ENCODE measurements around the gene UXT. TPM values are rescaled to one million over a fixed set of nuclear protein-coding genes. Genes with fewer than 3 reads are reported as not detected.

UXT gene
- 81.7 TPM for polyA plus RNA-seq (2013, experiment 1 of 2)
- 81.7 TPM for polyA plus RNA-seq (2013, experiment 2 of 2)

- Histone ChIP-seq H3K4me3 (ENCODE audit: low read length) (peak within 1 kb of the TSS; percentile 71), H3K9ac (ENCODE audit: low read length) (peak within 1 kb of the TSS; percentile 79), H3K23ac (ENCODE audit: low read length) (no peak within 1 kb of the TSS), H3K56ac (ENCODE audit: low read length) (peak within 1 kb of the TSS; percentile 95), H3K18ac (ENCODE audit: low read length) (no peak within 1 kb of the TSS), H3K27me3 (ENCODE audit: insufficient read depth, low read length, poor library complexity) (no peaks in the 10 kb centered on the region), H3K36me3 (ENCODE audit: control insufficient read depth, insufficient read depth, low read length) (no peaks in the 10 kb centered on the region), H3K79me2 (ENCODE audit: control insufficient read depth, insufficient read depth, low read length) (no peaks in the 10 kb centered on the region), H3K4me1 (ENCODE audit: control insufficient read depth, low read depth, low read length) (no peaks in the 10 kb centered on the region), H2BK120ac (ENCODE audit: low read depth, low read length) (no peak within 1 kb of the TSS), H2BK5ac (ENCODE audit: low read length) (no peak within 1 kb of the TSS), H2BK15ac (replicated peaks; ENCODE audit: low read depth) (no peak within 1 kb of the TSS), H3K4me2 (ENCODE audit: low read length) (peak within 1 kb of the TSS; percentile 21), H3K27ac (ENCODE audit: low read depth, low read length) (peak within 1 kb of the TSS; percentile 87), H2AK5ac (ENCODE audit: low read length) (no peak within 1 kb of the TSS), H4K5ac (ENCODE audit: low read length) (no peak within 1 kb of the TSS), H3K4ac (ENCODE audit: low read depth, low read length) (peak within 1 kb of the TSS; percentile 62), H4K8ac (ENCODE audit: low read depth, low read length) (peak within 1 kb of the TSS; percentile 56), H3K79me1 (ENCODE audit: low read length) (no peaks in the 10 kb centered on the region)
- peak; percentile 98 for DNase-seq
- no CpG with 5 or more reads among the region's 54 CpGs for whole genome bisulfite sequencing (ENCODE audit: extremely low coverage, insufficient coverage, low lambda C conversion rate)
These were observed at the start of gene UXT for GRCh38 chrX:47658684-47659420. Gene UXT (minus strand): TSS chrX:47659180. CDS start chrX:47658927, 253 bp downstream.

- no peak overlapping the region for H3K9ac ChIP-seq (ENCODE audit: low read length)
- H3K23ac ChIP-seq (ENCODE audit: low read length), result no peak overlapping the region
- H4K8ac ChIP-seq (ENCODE audit: low read depth, low read length), result no peak overlapping the region
- H3K79me2 ChIP-seq (ENCODE audit: control insufficient read depth, insufficient read depth, low read length), result no peaks in the 10 kb centered on the region
- no peak for DNase-seq
- no peak overlapping the region for H3K27ac ChIP-seq (ENCODE audit: low read depth, low read length)
- no peak overlapping the region for H2BK120ac ChIP-seq (ENCODE audit: low read depth, low read length)
- H3K36me3 ChIP-seq (ENCODE audit: control insufficient read depth, insufficient read depth, low read length), result no peaks in the 10 kb centered on the region
- no peak overlapping the region for H3K4me3 ChIP-seq (ENCODE audit: low read length)
- H4K5ac ChIP-seq (ENCODE audit: low read length), result no peak overlapping the region
- H2BK5ac ChIP-seq (ENCODE audit: low read length), result no peak overlapping the region
- no peak overlapping the region for H2AK5ac ChIP-seq (ENCODE audit: low read length)
- H3K18ac ChIP-seq (ENCODE audit: low read length), result no peak overlapping the region
- H3K79me1 ChIP-seq (ENCODE audit: low read length), result no peaks in the 10 kb centered on the region
- H3K4me2 ChIP-seq (ENCODE audit: low read length), result no peak overlapping the region
- no peaks in the 10 kb centered on the region for H3K27me3 ChIP-seq (ENCODE audit: insufficient read depth, low read length, poor library complexity)
- H3K4ac ChIP-seq (ENCODE audit: low read depth, low read length), result no peak overlapping the region
- no peak overlapping the region for H2BK15ac ChIP-seq (replicated peaks; ENCODE audit: low read depth)
- no CpG with 5 or more reads among the region's 7 CpGs for WGBS (ENCODE audit: extremely low coverage, insufficient coverage, low lambda C conversion rate)
- H3K4me1 ChIP-seq (ENCODE audit: control insufficient read depth, low read depth, low read length), result no peaks in the 10 kb centered on the region
- no peak overlapping the region for H3K56ac ChIP-seq (ENCODE audit: low read length)
These were observed 48.2 kb upstream of the UXT start for GRCh38 chrX:47707031-47707780.

- Histone ChIP-seq H3K4me1 (ENCODE audit: control insufficient read depth, low read depth, low read length) (no peaks in the 10 kb centered on the region), H2AK5ac (ENCODE audit: low read length) (no peak overlapping the region), H4K5ac (ENCODE audit: low read length) (no peak overlapping the region), H3K9ac (ENCODE audit: low read length) (no peak overlapping the region), H3K36me3 (ENCODE audit: control insufficient read depth, insufficient read depth, low read length) (no peaks in the 10 kb centered on the region), H3K79me2 (ENCODE audit: control insufficient read depth, insufficient read depth, low read length) (no peaks in the 10 kb centered on the region), H3K23ac (ENCODE audit: low read length) (no peak overlapping the region), H2BK5ac (ENCODE audit: low read length) (no peak overlapping the region), H3K4ac (ENCODE audit: low read depth, low read length) (no peak overlapping the region), H3K79me1 (ENCODE audit: low read length) (no peaks in the 10 kb centered on the region), H2BK15ac (replicated peaks; ENCODE audit: low read depth) (no peak overlapping the region), H3K56ac (ENCODE audit: low read length) (no peak overlapping the region), H4K8ac (ENCODE audit: low read depth, low read length) (no peak overlapping the region), H2BK120ac (ENCODE audit: low read depth, low read length) (no peak overlapping the region), H3K27me3 (ENCODE audit: insufficient read depth, low read length, poor library complexity) (no peaks in the 10 kb centered on the region), H3K27ac (ENCODE audit: low read depth, low read length) (no peak overlapping the region), H3K4me2 (ENCODE audit: low read length) (no peak overlapping the region), H3K18ac (ENCODE audit: low read length) (no peak overlapping the region), H3K4me3 (ENCODE audit: low read length) (no peak overlapping the region)
- no CpG with 5 or more reads among the region's 3 CpGs for WGBS (ENCODE audit: extremely low coverage, insufficient coverage, low lambda C conversion rate)
- DNase-seq, result no peak
These were observed 47.6 kb upstream of the UXT start for GRCh38 chrX:47706575-47706974.

- Histone ChIP-seq H3K79me2 (ENCODE audit: control insufficient read depth, insufficient read depth, low read length) (no peaks in the 10 kb centered on the region), H3K4me2 (ENCODE audit: low read length) (no peak overlapping the region), H3K79me1 (ENCODE audit: low read length) (no peaks in the 10 kb centered on the region), H3K27me3 (ENCODE audit: insufficient read depth, low read length, poor library complexity) (no peaks in the 10 kb centered on the region), H2BK120ac (ENCODE audit: low read depth, low read length) (no peak overlapping the region), H3K9ac (ENCODE audit: low read length) (no peak overlapping the region), H3K18ac (ENCODE audit: low read length) (no peak overlapping the region), H3K36me3 (ENCODE audit: control insufficient read depth, insufficient read depth, low read length) (no peaks in the 10 kb centered on the region), H3K27ac (ENCODE audit: low read depth, low read length) (no peak overlapping the region), H4K5ac (ENCODE audit: low read length) (no peak overlapping the region), H2AK5ac (ENCODE audit: low read length) (no peak overlapping the region), H3K4ac (ENCODE audit: low read depth, low read length) (no peak overlapping the region), H3K4me1 (ENCODE audit: control insufficient read depth, low read depth, low read length) (no peaks in the 10 kb centered on the region), H3K56ac (ENCODE audit: low read length) (no peak overlapping the region), H4K8ac (ENCODE audit: low read depth, low read length) (no peak overlapping the region), H3K23ac (ENCODE audit: low read length) (no peak overlapping the region), H3K4me3 (ENCODE audit: low read length) (no peak overlapping the region), H2BK15ac (replicated peaks; ENCODE audit: low read depth) (no peak overlapping the region), H2BK5ac (ENCODE audit: low read length) (no peak overlapping the region)
- no peak for DNase-seq
- WGBS (ENCODE audit: extremely low coverage, insufficient coverage, low lambda C conversion rate), result no CpG with 5 or more reads among the region's 5 CpGs
These were observed 45.8 kb upstream of the UXT start for GRCh38 chrX:47704736-47705135.

- H3K79me2 ChIP-seq (ENCODE audit: control insufficient read depth, insufficient read depth, low read length), result no peaks in the 10 kb centered on the region
- no peak overlapping the region for H3K56ac ChIP-seq (ENCODE audit: low read length)
- H3K18ac ChIP-seq (ENCODE audit: low read length), result no peak overlapping the region
- no CpG with 5 or more reads among the region's 1 CpG for WGBS (ENCODE audit: extremely low coverage, insufficient coverage, low lambda C conversion rate)
- H2AK5ac ChIP-seq (ENCODE audit: low read length), result no peak overlapping the region
- no peak overlapping the region for H3K9ac ChIP-seq (ENCODE audit: low read length)
- H3K4me2 ChIP-seq (ENCODE audit: low read length), result no peak overlapping the region
- no peaks in the 10 kb centered on the region for H3K79me1 ChIP-seq (ENCODE audit: low read length)
- no peak overlapping the region for H2BK120ac ChIP-seq (ENCODE audit: low read depth, low read length)
- H4K8ac ChIP-seq (ENCODE audit: low read depth, low read length), result no peak overlapping the region
- no peak overlapping the region for H3K23ac ChIP-seq (ENCODE audit: low read length)
- DNase-seq, result no peak
- no peaks in the 10 kb centered on the region for H3K27me3 ChIP-seq (ENCODE audit: insufficient read depth, low read length, poor library complexity)
- H3K27ac ChIP-seq (ENCODE audit: low read depth, low read length), result no peak overlapping the region
- H3K36me3 ChIP-seq (ENCODE audit: control insufficient read depth, insufficient read depth, low read length), result no peaks in the 10 kb centered on the region
- H3K4me1 ChIP-seq (ENCODE audit: control insufficient read depth, low read depth, low read length), result no peaks in the 10 kb centered on the region
- no peak overlapping the region for H4K5ac ChIP-seq (ENCODE audit: low read length)
- H3K4ac ChIP-seq (ENCODE audit: low read depth, low read length), result no peak overlapping the region
- H2BK5ac ChIP-seq (ENCODE audit: low read length), result no peak overlapping the region
- no peak overlapping the region for H3K4me3 ChIP-seq (ENCODE audit: low read length)
- no peak overlapping the region for H2BK15ac ChIP-seq (replicated peaks; ENCODE audit: low read depth)
These were observed 38.2 kb upstream of the UXT start for GRCh38 chrX:47697181-47697580.
